DOHH2 (cell line): ENCODE measurements around the gene FIBP.

Source experiments
- CTCF ChIP-seq: fragments of 200-600 bp; sonication (generic); IDR thresholded peaks from one replicate; pipeline ENCODE4 v1.5.1; 2014; ENCODE audit warnings: antibody characterized with exemption, mild to moderate bottlenecking, low read depth, low read length; ENCODE audit not compliant: poor library complexity, severe bottlenecking
- EZH2phosphoT487 ChIP-seq: fragments of 200-600 bp; sonication (generic); IDR thresholded peaks from 2 replicates; pipeline ENCODE4 v1.6.1; 2017; ENCODE audit warnings: borderline replicate concordance, mild to moderate bottlenecking, antibody characterized with exemption, low read length, moderate library complexity, mixed read lengths

GRCh38 chr11:65883058-65883761 is 5.1 kb downstream of the FIBP start:
- TF ChIP-seq CTCF = no peak
- no peak for TF ChIP-seq EZH2phosphoT487
